ENCODE data around the gene ZNF581. TPM values are rescaled to one million over a fixed set of nuclear protein-coding genes. Genes with fewer than 3 reads are reported as not detected.

ZNF581 gene
- polyA plus RNA-seq, 1 donor from 2014 or later, result 15.3 TPM

DNA sequence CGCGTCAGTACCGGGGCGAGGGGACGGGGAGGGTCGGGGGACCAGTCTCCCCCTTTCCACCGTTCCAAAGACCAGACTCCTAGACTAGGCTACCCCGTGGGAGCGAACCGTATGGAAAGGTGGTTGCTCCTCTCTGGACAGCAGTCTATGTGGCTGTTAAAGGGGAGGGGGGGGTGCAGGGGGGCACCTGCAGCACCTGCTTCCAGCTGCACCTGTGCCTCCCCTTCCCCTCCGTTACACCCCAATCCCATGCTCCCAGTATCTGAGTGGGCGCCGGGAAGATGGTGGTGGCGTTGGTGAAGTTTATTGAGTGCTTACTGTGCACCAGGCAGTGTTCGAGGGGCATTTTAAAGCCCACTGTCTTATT lies 42.8 kb upstream of the ZNF581 start:
- H3K4me3 ChIP-seq (ENCODE audit: low read length), result peak overlapping the region; percentile 75
- TF ChIP-seq SMC3 (conservative IDR thresholded peaks at IDR 0.05; ENCODE audit: poor library complexity) (no peak), MXI1 (conservative IDR thresholded peaks at IDR 0.05; ENCODE audit: poor library complexity, severe bottlenecking) (no peak), RAD21 (conservative IDR thresholded peaks at IDR 0.05) (no peak), POLR2AphosphoS5 (IDR thresholded peaks at IDR 0.05) (peak; percentile 83)
- TF ChIP-seq, protein P1, sequence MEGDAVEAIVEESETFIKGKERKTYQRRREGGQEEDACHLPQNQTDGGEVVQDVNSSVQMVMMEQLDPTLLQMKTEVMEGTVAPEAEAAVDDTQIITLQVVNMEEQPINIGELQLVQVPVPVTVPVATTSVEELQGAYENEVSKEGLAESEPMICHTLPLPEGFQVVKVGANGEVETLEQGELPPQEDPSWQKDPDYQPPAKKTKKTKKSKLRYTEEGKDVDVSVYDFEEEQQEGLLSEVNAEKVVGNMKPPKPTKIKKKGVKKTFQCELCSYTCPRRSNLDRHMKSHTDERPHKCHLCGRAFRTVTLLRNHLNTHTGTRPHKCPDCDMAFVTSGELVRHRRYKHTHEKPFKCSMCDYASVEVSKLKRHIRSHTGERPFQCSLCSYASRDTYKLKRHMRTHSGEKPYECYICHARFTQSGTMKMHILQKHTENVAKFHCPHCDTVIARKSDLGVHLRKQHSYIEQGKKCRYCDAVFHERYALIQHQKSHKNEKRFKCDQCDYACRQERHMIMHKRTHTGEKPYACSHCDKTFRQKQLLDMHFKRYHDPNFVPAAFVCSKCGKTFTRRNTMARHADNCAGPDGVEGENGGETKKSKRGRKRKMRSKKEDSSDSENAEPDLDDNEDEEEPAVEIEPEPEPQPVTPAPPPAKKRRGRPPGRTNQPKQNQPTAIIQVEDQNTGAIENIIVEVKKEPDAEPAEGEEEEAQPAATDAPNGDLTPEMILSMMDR (IDR thresholded peaks at IDR 0.05; ENCODE audit: poor library complexity, severe bottlenecking), result no peak
- no peaks in the 10 kb centered on the region for H3K9me2 ChIP-seq (ENCODE audit: insufficient read depth, low read length)
- peak overlapping the region; percentile 99 for H3K27ac ChIP-seq (ENCODE audit: low read length)
- no peaks in the 10 kb centered on the region for H3F3A ChIP-seq (ENCODE audit: insufficient read depth, low read length, poor library complexity, severe bottlenecking)
- peaks cover 5% of the 10 kb centered on the region for H3K79me2 ChIP-seq (replicated peaks; ENCODE audit: insufficient read depth, low read length)
- H3K36me3 ChIP-seq (ENCODE audit: insufficient read depth, low read length), result no peaks in the 10 kb centered on the region
- no peaks in the 10 kb centered on the region for H3K27me3 ChIP-seq (ENCODE audit: insufficient read depth, low read depth, low read length)
- no peaks in the 10 kb centered on the region for H4K20me1 ChIP-seq (ENCODE audit: insufficient read depth)
- peak overlapping the region; percentile 73 for H2AFZ ChIP-seq (ENCODE audit: low read depth, low read length)
- no peaks in the 10 kb centered on the region for H3K9me3 ChIP-seq (ENCODE audit: low read length)
- H3K9ac ChIP-seq (ENCODE audit: low read length), result peak overlapping the region; percentile 91
- H3K4me2 ChIP-seq (ENCODE audit: low read length), result peak overlapping the region; percentile 80

DNA sequence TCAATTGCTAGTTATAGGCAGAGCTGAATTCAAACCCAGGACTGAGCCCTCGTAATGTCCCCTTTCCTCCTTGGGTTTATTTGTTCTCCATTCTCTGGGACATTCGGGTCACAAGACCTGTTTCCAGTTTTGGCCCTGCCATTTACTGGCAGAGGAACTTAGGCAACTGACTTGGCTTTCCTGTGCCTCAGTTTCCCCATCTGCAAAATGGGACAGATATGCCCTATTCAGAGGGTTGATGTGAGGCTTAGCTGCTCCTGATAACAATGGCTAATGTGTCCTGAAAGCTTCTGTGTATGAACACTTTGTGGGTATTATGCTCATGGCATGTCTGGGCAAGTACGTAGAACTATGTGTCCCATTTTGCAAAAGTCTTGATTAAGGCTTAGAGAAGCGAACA lies 42.4 kb upstream of the ZNF581 start:
- H3K9me2 ChIP-seq (ENCODE audit: insufficient read depth, low read length), result no peaks in the 10 kb centered on the region
- peak overlapping the region; percentile 99 for H3K27ac ChIP-seq (ENCODE audit: low read length)
- peak overlapping the region; percentile 75 for H3K4me3 ChIP-seq (ENCODE audit: low read length)
- H4K20me1 ChIP-seq (ENCODE audit: insufficient read depth), result no peaks in the 10 kb centered on the region
- H3F3A ChIP-seq (ENCODE audit: insufficient read depth, low read length, poor library complexity, severe bottlenecking), result no peaks in the 10 kb centered on the region
- H3K36me3 ChIP-seq (ENCODE audit: insufficient read depth, low read length), result no peaks in the 10 kb centered on the region
- peaks cover 5% of the 10 kb centered on the region for H3K79me2 ChIP-seq (replicated peaks; ENCODE audit: insufficient read depth, low read length)
- no peak for TF ChIP-seq MXI1 (conservative IDR thresholded peaks at IDR 0.05; ENCODE audit: poor library complexity, severe bottlenecking)
- TF ChIP-seq POLR2AphosphoS5 (IDR thresholded peaks at IDR 0.05), result no peak
- TF ChIP-seq SMC3 (conservative IDR thresholded peaks at IDR 0.05; ENCODE audit: poor library complexity), result no peak
- no peak for TF ChIP-seq TAF1 (IDR thresholded peaks at IDR 0.05; ENCODE audit: low read depth)
- TF ChIP-seq, protein P1 (IDR thresholded peaks at IDR 0.05; ENCODE audit: poor library complexity, severe bottlenecking), result no peak
- no peak for TF ChIP-seq EP300 (conservative IDR thresholded peaks at IDR 0.05; ENCODE audit: poor library complexity, severe bottlenecking)
- TF ChIP-seq, protein P2, sequence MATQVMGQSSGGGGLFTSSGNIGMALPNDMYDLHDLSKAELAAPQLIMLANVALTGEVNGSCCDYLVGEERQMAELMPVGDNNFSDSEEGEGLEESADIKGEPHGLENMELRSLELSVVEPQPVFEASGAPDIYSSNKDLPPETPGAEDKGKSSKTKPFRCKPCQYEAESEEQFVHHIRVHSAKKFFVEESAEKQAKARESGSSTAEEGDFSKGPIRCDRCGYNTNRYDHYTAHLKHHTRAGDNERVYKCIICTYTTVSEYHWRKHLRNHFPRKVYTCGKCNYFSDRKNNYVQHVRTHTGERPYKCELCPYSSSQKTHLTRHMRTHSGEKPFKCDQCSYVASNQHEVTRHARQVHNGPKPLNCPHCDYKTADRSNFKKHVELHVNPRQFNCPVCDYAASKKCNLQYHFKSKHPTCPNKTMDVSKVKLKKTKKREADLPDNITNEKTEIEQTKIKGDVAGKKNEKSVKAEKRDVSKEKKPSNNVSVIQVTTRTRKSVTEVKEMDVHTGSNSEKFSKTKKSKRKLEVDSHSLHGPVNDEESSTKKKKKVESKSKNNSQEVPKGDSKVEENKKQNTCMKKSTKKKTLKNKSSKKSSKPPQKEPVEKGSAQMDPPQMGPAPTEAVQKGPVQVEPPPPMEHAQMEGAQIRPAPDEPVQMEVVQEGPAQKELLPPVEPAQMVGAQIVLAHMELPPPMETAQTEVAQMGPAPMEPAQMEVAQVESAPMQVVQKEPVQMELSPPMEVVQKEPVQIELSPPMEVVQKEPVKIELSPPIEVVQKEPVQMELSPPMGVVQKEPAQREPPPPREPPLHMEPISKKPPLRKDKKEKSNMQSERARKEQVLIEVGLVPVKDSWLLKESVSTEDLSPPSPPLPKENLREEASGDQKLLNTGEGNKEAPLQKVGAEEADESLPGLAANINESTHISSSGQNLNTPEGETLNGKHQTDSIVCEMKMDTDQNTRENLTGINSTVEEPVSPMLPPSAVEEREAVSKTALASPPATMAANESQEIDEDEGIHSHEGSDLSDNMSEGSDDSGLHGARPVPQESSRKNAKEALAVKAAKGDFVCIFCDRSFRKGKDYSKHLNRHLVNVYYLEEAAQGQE (IDR thresholded peaks at IDR 0.05; ENCODE audit: borderline replicate concordance), result no peak
- TF ChIP-seq RAD21 (conservative IDR thresholded peaks at IDR 0.05), result no peak
- TF ChIP-seq EZH2 (IDR thresholded peaks at IDR 0.05; ENCODE audit: borderline replicate concordance, insufficient read depth, low read length, poor library complexity, severe bottlenecking), result no peak
- H3K4me2 ChIP-seq (ENCODE audit: low read length), result peak overlapping the region; percentile 80
- H3K27me3 ChIP-seq (ENCODE audit: insufficient read depth, low read depth, low read length), result no peaks in the 10 kb centered on the region
- peak overlapping the region; percentile 91 for H3K9ac ChIP-seq (ENCODE audit: low read length)
- no peaks in the 10 kb centered on the region for H3K9me3 ChIP-seq (ENCODE audit: low read length)
- H2AFZ ChIP-seq (ENCODE audit: low read depth, low read length), result no peak overlapping the region
